A549 (cell line): ENCODE results near the gene ASAP2. TPM values are rescaled to one million over a fixed set of nuclear protein-coding genes. Genes with fewer than 3 reads are reported as not detected.

ENCODE experiments used
- ATAC-seq, 2 experiments: fragments of 200-7000 bp in 1 of 2; fragments of >200 bp in 1 of 2; cut with Nextera tagmentation in 1 of 2; cut with Tn5 transposase in 1 of 2; 3 replicates each; pipeline versions ENCODE4 v1.8.0 to v1.9.1; 2018 to 2020; ENCODE audit warnings: mild to moderate bottlenecking in 1 of 2, moderate library complexity in 1 of 2
- CTCF ChIA-PET: fragments of 300-600 bp; sonication (Branson Sonifier 250); formaldehyde crosslinking; extraction: SDS; loops from one replicate; lab custom pipeline; 2021; ENCODE audit warnings: antibody characterized with exemption, inconsistent platforms; lab: Yijun Ruan, JAX
- POLR2A ChIA-PET: fragments of 350-600 bp; formaldehyde crosslinking; extraction: SDS; loops from one replicate; lab custom pipeline; 2021; ENCODE audit warnings: antibody characterized with exemption, inconsistent platforms; lab: Yijun Ruan, JAX
- DNase-seq, 2 experiments: peaks; one replicate each; pipeline versions ENCODE4 v3.0.0 to v3.0.0-alpha.2; 2011 to 2016; ENCODE audit warnings: low read depth in 1 of 2, low spot score in 1 of 2
- FAIRE-seq: peaks from 2 replicates; lab custom pipeline; 2011; peaks lifted over from hg19 to GRCh38; lab: Jason Lieb, UNC
- H3K27ac ChIP-seq, 2 experiments: fragments of >200 bp; sonication (Bioruptor Twin); formaldehyde crosslinking; 3 replicates each; pipeline ENCODE4 v1.5.1; 2016 to 2017
- H3K4me1 ChIP-seq: fragments of >200 bp; sonication (Bioruptor Twin); formaldehyde crosslinking; 3 replicates; pipeline ENCODE4 v1.6.1; 2016
- H3K4me2 ChIP-seq: fragments of >200 bp; sonication (Bioruptor Twin); formaldehyde crosslinking; 3 replicates; pipeline ENCODE4 v1.6.1; 2016
- H3K4me3 ChIP-seq: fragments of >200 bp; sonication (Bioruptor Twin); formaldehyde crosslinking; 3 replicates; pipeline ENCODE4 v1.5.1; 2016
- H3K9me3 ChIP-seq: fragments of >200 bp; sonication (Bioruptor Twin); formaldehyde crosslinking; 3 replicates; pipeline ENCODE4 v1.6.1; 2016
- ATOH8 ChIP-seq: fragments of 250-450 bp; sonication (Bioruptor Pico); IDR thresholded peaks from 2 replicates; pipeline ENCODE4 v1.5.0; 2020; ENCODE audit warnings: low read depth, mild to moderate bottlenecking, moderate library complexity
- CBX8 ChIP-seq: fragments of 200-600 bp; sonication (generic); IDR thresholded peaks from 2 replicates; pipeline ENCODE4 v1.6.1; 2016
- CHD2 ChIP-seq: fragments of 150-350 bp; IDR thresholded peaks from 2 replicates; pipeline ENCODE4 v1.6.1; 2014; ENCODE audit warnings: low read length; ENCODE audit not compliant: partially characterized antibody
- CHD4 ChIP-seq: fragments of 200-600 bp; sonication (generic); IDR thresholded peaks from 2 replicates; pipeline ENCODE4 v1.6.1; 2016; ENCODE audit warnings: antibody characterized with exemption, mild to moderate bottlenecking, borderline replicate concordance
- EHF ChIP-seq: fragments of 250-450 bp; sonication (Bioruptor Pico); IDR thresholded peaks from 2 replicates; pipeline ENCODE4 v1.5.0; 2020; ENCODE audit warnings: mild to moderate bottlenecking
- ELK1 ChIP-seq: fragments of 150-350 bp; IDR thresholded peaks from 2 replicates; pipeline ENCODE4 v1.6.1; 2014; ENCODE audit warnings: low read depth, mild to moderate bottlenecking, low read length
- FOSL2 ChIP-seq, 2 experiments: fragments of 450-650 bp in 1 of 2; fragments of >200 bp in 1 of 2; sonication (Bioruptor Twin) in 1 of 2; formaldehyde crosslinking; IDR thresholded peaks; 2 replicates each; pipeline versions ENCODE4 v1.5.0 to v1.6.1; 2016 to 2020; ENCODE audit warnings: mild to moderate bottlenecking in 1 of 2, moderate library complexity in 1 of 2
- HEYL ChIP-seq: fragments of 250-450 bp; sonication (Bioruptor Pico); IDR thresholded peaks from 2 replicates; pipeline ENCODE4 v1.8.0; 2021; ENCODE audit warnings: mild to moderate bottlenecking, moderate library complexity
- JUN ChIP-seq, 2 experiments: fragments of >200 bp; sonication (Bioruptor Twin); formaldehyde crosslinking; IDR thresholded peaks; 2 replicates in 1 of 2; 3 replicates in 1 of 2; pipeline ENCODE4 v1.6.1; 2016 to 2017
- JUNB ChIP-seq: fragments of >200 bp; sonication (Bioruptor Twin); formaldehyde crosslinking; IDR thresholded peaks from 2 replicates; pipeline ENCODE4 v1.6.1; 2016
- KDM1A ChIP-seq: fragments of 200-600 bp; sonication (generic); IDR thresholded peaks from 2 replicates; pipeline ENCODE4 v1.6.1; 2016; ENCODE audit warnings: low read depth, mild to moderate bottlenecking
- KDM5A ChIP-seq: fragments of 200-600 bp; sonication (generic); IDR thresholded peaks from 2 replicates; pipeline ENCODE4 v1.6.1; 2016; ENCODE audit warnings: antibody characterized with exemption, mild to moderate bottlenecking
- MAFK ChIP-seq: fragments of 450-650 bp; IDR thresholded peaks from 2 replicates; pipeline ENCODE4 v1.6.1; 2014; ENCODE audit not compliant: partially characterized antibody
- MAX ChIP-seq: IDR thresholded peaks from 2 replicates; pipeline ENCODE4 v1.6.1; 2012
- MAZ ChIP-seq: fragments of 150-350 bp; IDR thresholded peaks from 2 replicates; pipeline ENCODE4 v1.6.1; 2014; ENCODE audit warnings: antibody characterized with exemption, low read depth, low read length, borderline replicate concordance
- MYC ChIP-seq: IDR thresholded peaks from 2 replicates; pipeline ENCODE4 v1.6.1; 2012; ENCODE audit warnings: mild to moderate bottlenecking, inconsistent platforms, low read length, improper control_type of control experiment, borderline replicate concordance
- PHF8 ChIP-seq: fragments of 200-600 bp; sonication (generic); IDR thresholded peaks from 2 replicates; pipeline ENCODE4 v1.6.1; 2016; ENCODE audit warnings: low read depth, mild to moderate bottlenecking, antibody characterized with exemption, moderate library complexity, borderline replicate concordance
- POLR2A ChIP-seq: IDR thresholded peaks from 2 replicates; pipeline ENCODE4 v1.6.1; 2012; ENCODE audit warnings: mild to moderate bottlenecking, low read length
- POLR2AphosphoS2 ChIP-seq: conservative IDR thresholded peaks from 2 replicates; pipeline ENCODE4 v1.6.1; 2012; ENCODE audit warnings: low read length, improper control_type of control experiment, inconsistent platforms
- RFX5 ChIP-seq: fragments of 450-650 bp; IDR thresholded peaks from 2 replicates; pipeline ENCODE4 v1.7.1; 2014; ENCODE audit warnings: antibody characterized with exemption, mild to moderate bottlenecking, moderate library complexity
- SMC3 ChIP-seq: fragments of >200 bp; sonication (Bioruptor Twin); formaldehyde crosslinking; IDR thresholded peaks from 3 replicates; pipeline ENCODE4 v1.6.1; 2018; ENCODE audit warnings: inconsistent platforms
- SREBF2 ChIP-seq: fragments of 450-650 bp; IDR thresholded peaks from 2 replicates; pipeline ENCODE4 v1.6.1; 2014; ENCODE audit warnings: mild to moderate bottlenecking, moderate library complexity
- TP53 ChIP-seq: fragments of 250-450 bp; sonication (Bioruptor Pico); IDR thresholded peaks from 2 replicates; pipeline ENCODE4 v1.5.0; 2021; ENCODE audit warnings: mild to moderate bottlenecking, moderate library complexity
- ZC3H11A ChIP-seq: fragments of 450-650 bp; IDR thresholded peaks from 2 replicates; pipeline ENCODE4 v1.6.1; 2014; ENCODE audit warnings: antibody characterized with exemption, mild to moderate bottlenecking
- WGBS: methylation state at CpG from one replicate; pipeline ENCODE4 v1.1.6; 2017; ENCODE audit errors: missing lambda C conversion rate; 5-methylcytosine and 5-hydroxymethylcytosine counted together
- polyA plus RNA-seq, 4 experiments: library from polyadenylated mRNA; depleted of rRNA in 3 of 4; stranded (reverse); fragments of >200 nt; fragmentation: RNase III in 1 of 4; extraction: RNeasy Plus Mini Kit Qiagen cat#74134 plus additional on column Dnase treatment in 1 of 4; gene quantifications; 2 replicates in 3 of 4; 3 replicates in 1 of 4; pipeline ENCODE4 v1.2.3, GENCODE V29; 2011 to 2017
- TF ChIP-seq, protein P1 (sequence below): fragments of 450-650 bp; IDR thresholded peaks from 2 replicates; pipeline ENCODE4 v1.6.1; 2014; ENCODE audit warnings: antibody characterized with exemption
- TF ChIP-seq, protein P2 (sequence below): fragments of >200 bp; sonication (Bioruptor Twin); formaldehyde crosslinking; IDR thresholded peaks from 3 replicates; pipeline ENCODE4 v1.6.1; 2016

The ASAP2 gene
- polyA plus RNA-seq, 2 of the 4 experiments (the other 2 are of a cell fraction) = 17.8 to 27.9 TPM

GRCh38 chr2:9358846-9359245, 152.2 kb downstream of the ASAP2 start:
- Histone ChIP-seq H3K27ac (no peak overlapping the region), H3K4me3 (no peak overlapping the region), H3K4me1 (no peaks in the 10 kb centered on the region), H3K9me3 (no peaks in the 10 kb centered on the region), H3K4me2 (no peak overlapping the region)
- ChIA-PET POLR2A (interaction anchor here (0.8 kb wide), 1 partner anchor 27 kb away, joined by 3 read pairs; no protein-coding TSS in a partner anchor), CTCF (interaction anchor here (0.9 to 1.8 kb wide), 10 partner anchors 8 to 216 kb away, joined by 3 to 6 read pairs (median 4); partner anchors contain the start of gene ASAP2)
- no peak for TF ChIP-seq FOSL2 (IDR thresholded peaks at IDR 0.05)
- TF ChIP-seq FOSL2 (CRISPR knock-in tag; IDR thresholded peaks at IDR 0.05) = no peak
- TF ChIP-seq RFX5 = no peak
- ATAC-seq (no peak), FAIRE-seq (no peak), DNase-seq (no peak)
- 83% methylated on average over 1 of the region's 1 CpG for WGBS

- no peak for DNase-seq
- H3K4me3 ChIP-seq = no peak overlapping the region
- no peak overlapping the region for H3K4me2 ChIP-seq
- H3K9me3 ChIP-seq = no peaks in the 10 kb centered on the region
- TF ChIP-seq POLR2A = no peak
- no peak for TF ChIP-seq PHF8
- TF ChIP-seq EHF (CRISPR knock-in tag) = no peak
- TF ChIP-seq KDM5A = no peak
- no peak for TF ChIP-seq CBX8
- TF ChIP-seq POLR2AphosphoS2 = no peak
- no peak for TF ChIP-seq TP53 (CRISPR knock-in tag)
- no peak for TF ChIP-seq ZC3H11A
- TF ChIP-seq ATOH8 (CRISPR knock-in tag) = no peak
- WGBS = 88% methylated on average over 4 of the region's 4 CpGs
- no peak overlapping the region for H3K27ac ChIP-seq
- no peak for FAIRE-seq
- ChIA-PET POLR2A (no interaction called here), CTCF (interaction anchor here (1.0 to 3.7 kb wide), 7 partner anchors 12 to 216 kb away, joined by 3 to 24 read pairs (median 4); partner anchors contain the start of gene ASAP2)
- no peaks in the 10 kb centered on the region for H3K4me1 ChIP-seq
- ATAC-seq = no peak
Measured at GRCh38 chr2:9359463-9359862, 152.9 kb downstream of the ASAP2 start.

DNA sequence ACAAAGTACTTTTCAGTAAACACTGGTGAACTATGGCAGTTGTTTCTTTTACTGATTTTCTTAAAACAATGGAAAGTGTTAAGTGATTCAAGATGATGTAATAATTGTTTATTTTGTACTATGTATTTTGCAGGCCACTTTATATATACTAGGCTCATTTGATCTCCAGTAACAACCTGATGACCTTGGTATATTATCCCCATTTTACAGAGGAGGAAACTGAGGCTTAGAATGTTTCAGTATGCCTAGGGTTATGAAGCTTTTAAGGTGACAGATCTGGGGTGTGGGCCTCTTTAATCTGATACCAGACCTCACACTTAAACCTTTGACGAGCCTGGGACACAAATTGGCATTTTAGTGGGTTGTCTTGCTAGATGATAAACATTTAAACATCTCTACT, 153.5 kb downstream of the ASAP2 start:
- Histone ChIP-seq H3K4me3 (no peak overlapping the region), H3K27ac (no peak overlapping the region), H3K4me1 (no peaks in the 10 kb centered on the region), H3K4me2 (no peak overlapping the region), H3K9me3 (no peaks in the 10 kb centered on the region)
- 94% methylated on average over 1 of the region's 1 CpG for WGBS
- ChIA-PET POLR2A (no interaction called here), CTCF (interaction anchor here (1.0 to 3.7 kb wide), 5 partner anchors 12 to 125 kb away, joined by 3 to 24 read pairs (median 4); no protein-coding TSS in a partner anchor)
- DNase-seq (no peak), ATAC-seq (no peak), FAIRE-seq (no peak)
- TF ChIP-seq RFX5 = no peak
- TF ChIP-seq ATOH8 (CRISPR knock-in tag) = no peak

GRCh38 chr2:9360701-9361100, 154.1 kb downstream of the ASAP2 start:
- FAIRE-seq (no peak), ATAC-seq (no peak), DNase-seq (no peak)
- Histone ChIP-seq H3K9me3 (no peaks in the 10 kb centered on the region), H3K4me2 (no peak overlapping the region), H3K27ac (no peak overlapping the region), H3K4me1 (no peaks in the 10 kb centered on the region), H3K4me3 (no peak overlapping the region)
- ChIA-PET POLR2A (no interaction called here), CTCF (interaction anchor here (1.2 to 3.7 kb wide), 4 partner anchors 11 to 218 kb away, joined by 3 to 24 read pairs (median 5); no protein-coding TSS in a partner anchor)
- 91% methylated on average over 2 of the region's 2 CpGs for WGBS
- no peak for TF ChIP-seq MYC
- TF ChIP-seq KDM5A = no peak
- no peak for TF ChIP-seq POLR2AphosphoS2
- TF ChIP-seq JUNB = no peak
- TF ChIP-seq JUN (IDR thresholded peaks at IDR 0.05) = no peak
- TF ChIP-seq CHD2 = no peak
- no peak for TF ChIP-seq ELK1
- TF ChIP-seq HEYL (CRISPR knock-in tag) = no peak
- no peak for TF ChIP-seq POLR2A
- TF ChIP-seq, protein P1, sequence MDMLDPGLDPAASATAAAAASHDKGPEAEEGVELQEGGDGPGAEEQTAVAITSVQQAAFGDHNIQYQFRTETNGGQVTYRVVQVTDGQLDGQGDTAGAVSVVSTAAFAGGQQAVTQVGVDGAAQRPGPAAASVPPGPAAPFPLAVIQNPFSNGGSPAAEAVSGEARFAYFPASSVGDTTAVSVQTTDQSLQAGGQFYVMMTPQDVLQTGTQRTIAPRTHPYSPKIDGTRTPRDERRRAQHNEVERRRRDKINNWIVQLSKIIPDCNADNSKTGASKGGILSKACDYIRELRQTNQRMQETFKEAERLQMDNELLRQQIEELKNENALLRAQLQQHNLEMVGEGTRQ = no peak
- TF ChIP-seq ZC3H11A = no peak
- no peak for TF ChIP-seq CHD4
- TF ChIP-seq SREBF2 = no peak
- no peak for TF ChIP-seq MAX
- no peak for TF ChIP-seq MAFK
- no peak for TF ChIP-seq KDM1A
- TF ChIP-seq, protein P2, sequence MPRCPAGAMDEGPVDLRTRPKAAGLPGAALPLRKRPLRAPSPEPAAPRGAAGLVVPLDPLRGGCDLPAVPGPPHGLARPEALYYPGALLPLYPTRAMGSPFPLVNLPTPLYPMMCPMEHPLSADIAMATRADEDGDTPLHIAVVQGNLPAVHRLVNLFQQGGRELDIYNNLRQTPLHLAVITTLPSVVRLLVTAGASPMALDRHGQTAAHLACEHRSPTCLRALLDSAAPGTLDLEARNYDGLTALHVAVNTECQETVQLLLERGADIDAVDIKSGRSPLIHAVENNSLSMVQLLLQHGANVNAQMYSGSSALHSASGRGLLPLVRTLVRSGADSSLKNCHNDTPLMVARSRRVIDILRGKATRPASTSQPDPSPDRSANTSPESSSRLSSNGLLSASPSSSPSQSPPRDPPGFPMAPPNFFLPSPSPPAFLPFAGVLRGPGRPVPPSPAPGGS = no peak
- TF ChIP-seq SMC3 = no peak
- no peak for TF ChIP-seq MAZ
